GM19372 (cell line): ENCODE results near the gene ZNF462.

Experiments
- ATAC-seq: cut with Tn5 transposase; IDR thresholded peaks from one replicate; pipeline ENCODE4 v1.9.1; 2021; ENCODE audit warnings: mild to moderate bottlenecking, low read depth, moderate library complexity; ENCODE audit not compliant: unreplicated experiment

Gene ZNF462

GRCh38 chr9:106860721-106861639 is 2.0 kb upstream of the ZNF462 start:
- no peak for ATAC-seq

GRCh38 chr9:106861640-106862109 is 1.3 kb upstream of the ZNF462 start:
- ATAC-seq = no peak

- no peak for ATAC-seq
These were observed 701 bp upstream of the ZNF462 start for GRCh38 chr9:106862110-106862820.

DNA sequence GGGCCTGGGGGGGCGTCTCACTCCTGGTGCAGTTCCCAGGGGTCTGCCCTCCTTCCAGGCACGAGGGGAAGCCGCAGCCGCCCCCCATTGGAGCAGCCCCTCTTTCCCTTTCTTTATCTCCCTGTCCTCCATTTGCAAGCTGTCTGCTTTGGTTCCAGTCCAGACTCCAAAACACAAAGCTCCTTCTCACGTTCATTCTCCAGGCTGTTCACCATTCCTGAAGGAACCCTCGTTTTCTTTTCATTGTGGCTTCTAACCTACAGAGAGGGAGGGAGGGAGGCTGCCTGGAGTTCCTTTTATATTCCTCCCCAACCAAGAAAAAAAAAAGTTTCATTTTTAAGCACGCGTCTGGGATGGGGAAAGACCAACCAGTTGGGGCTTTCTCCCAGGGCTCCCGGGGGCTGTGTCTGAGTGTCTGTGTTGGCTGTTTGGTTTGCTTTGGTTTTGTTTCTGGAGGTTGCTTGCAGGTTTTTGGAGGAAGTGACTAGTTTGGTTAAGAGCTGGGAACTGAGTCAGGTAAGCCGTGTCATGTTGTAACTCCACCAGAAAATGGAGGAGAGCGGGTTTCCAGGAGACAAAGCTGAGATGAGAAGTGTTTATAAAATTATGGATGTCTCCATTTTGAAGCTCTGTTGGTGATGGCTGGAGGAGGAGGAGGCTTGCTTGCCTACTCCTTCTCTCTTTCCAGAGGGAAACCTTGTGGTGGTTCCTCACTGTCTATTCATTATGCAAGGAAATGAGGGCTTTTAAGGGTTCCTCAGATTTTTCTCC is 1.6 kb downstream of the ZNF462 start:
- ATAC-seq = no peak

- no peak for ATAC-seq
These were observed 3.3 kb downstream of the ZNF462 start for GRCh38 chr9:106866243-106866642.

DNA sequence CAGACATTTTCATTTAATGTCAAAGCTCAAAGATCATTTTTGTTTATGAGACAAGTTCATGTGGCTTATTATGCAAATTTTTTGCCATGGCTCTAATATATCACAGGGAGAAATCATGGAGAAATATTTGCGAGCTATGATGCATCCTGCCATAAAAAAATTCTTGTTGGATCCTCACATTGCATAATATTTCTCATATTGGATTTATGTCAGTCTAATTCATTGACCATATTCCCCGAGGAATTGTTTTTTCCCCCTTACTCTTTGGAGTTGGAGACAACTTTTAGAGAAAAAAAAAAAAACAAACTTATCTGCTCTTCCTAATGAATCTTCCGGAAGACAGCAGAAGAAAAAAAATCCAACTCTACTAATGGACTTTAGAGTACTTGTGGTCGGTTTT is 4.3 kb downstream of the ZNF462 start:
- no peak for ATAC-seq

DNA sequence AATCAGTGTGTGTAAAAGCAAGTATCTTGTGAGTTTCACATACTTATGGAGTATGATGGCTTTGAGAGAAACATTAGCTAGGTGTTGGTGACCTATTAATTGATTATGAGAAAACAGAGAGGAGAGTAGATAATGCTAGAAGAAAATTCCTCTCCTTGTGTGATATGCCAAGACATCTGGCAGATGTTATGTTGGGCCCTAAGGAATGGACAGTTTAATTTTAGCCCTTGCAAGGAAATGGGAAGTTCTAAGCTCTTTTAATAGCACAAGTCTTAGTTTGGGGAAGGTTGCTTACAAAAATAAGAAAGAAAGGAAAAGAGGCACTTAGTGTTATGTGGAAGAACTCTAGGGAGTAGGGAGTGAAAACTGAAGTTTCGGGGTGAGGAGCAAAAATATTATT is 5.1 kb downstream of the ZNF462 start:
- ATAC-seq = no peak

DNA sequence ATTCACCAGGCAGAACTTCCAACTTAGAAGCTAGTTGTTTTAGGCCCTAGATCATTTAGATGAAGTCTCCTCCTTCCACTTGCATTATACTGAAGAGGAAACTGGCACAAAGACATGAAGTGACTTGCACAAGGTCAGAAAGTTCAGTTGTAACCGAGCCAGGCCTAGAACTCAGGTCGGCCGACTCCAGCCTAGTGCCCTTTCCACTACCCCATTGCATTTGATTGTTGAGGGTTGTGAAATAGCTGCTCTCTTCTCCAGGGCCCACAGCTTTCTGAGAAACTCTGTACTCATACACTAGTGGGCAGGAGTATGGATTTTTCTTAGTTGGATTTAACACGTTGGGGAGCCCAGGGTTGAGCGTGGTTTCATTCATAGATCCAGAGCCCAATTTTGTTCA is 5.6 kb downstream of the ZNF462 start:
- ATAC-seq = no peak

DNA sequence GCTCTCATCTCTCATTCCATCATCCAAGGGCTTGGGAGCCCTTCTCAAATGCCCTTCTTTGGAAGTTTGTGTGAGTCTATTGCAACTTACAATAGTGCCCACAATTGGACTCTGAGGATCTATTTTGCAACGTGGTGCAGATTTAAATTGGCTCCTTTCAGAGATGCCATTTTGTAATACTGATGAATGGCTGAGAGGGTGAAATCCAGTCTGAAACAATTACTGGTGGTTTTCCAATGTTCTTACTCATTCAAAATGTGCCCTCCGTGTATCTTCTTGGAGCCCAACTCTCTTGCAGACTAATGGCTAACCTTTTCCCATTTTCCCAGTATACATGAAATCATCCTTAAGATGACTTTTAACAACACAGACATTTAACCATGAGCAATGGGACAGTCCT is 6.1 kb downstream of the ZNF462 start:
- no peak for ATAC-seq

- no peak for ATAC-seq
These were observed 6.5 kb downstream of the ZNF462 start for GRCh38 chr9:106869458-106869857.

DNA sequence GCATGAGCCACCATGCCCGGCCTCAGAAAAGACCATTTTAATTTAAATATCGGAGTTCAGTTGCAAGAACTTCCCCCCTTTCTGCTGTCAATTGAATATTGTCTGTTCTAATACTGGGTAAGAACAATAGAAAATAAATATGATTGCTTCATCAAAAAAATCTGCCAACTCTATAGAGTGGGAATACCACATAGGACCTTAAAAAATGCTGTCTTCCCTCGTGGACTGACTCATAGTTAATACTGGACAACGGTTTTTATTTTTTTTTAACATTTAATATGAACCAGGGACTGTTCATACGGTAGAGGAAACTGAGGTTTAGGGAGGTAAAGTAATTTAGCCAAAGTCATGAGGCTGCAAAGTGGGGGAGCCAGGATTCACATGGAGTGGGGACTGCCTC is 9.7 kb downstream of the ZNF462 start:
- ATAC-seq = no peak

GRCh38 chr9:106874031-106874430 is 11.1 kb downstream of the ZNF462 start:
- no peak for ATAC-seq

DNA sequence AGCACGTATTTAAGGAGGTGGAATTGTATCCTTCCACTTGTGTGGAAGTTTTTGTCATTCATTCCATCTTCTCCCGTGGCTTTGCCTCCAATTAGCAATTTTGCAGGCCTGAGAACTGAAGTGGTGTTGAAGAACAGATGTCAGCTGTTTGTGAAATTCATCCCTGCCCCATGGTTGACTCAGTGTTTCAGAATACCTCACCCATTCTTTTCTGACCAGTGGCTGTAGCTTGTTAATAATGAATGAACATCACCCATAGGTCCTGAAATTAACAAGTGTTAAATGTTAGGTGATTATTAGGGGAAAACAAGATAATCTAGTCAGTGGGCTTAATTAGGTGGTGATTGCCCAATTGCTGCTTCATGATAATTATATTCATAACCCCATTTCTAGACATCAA is 11.7 kb downstream of the ZNF462 start:
- ATAC-seq = no peak

GRCh38 chr9:106875529-106875928 is 12.6 kb downstream of the ZNF462 start:
- no peak for ATAC-seq

DNA sequence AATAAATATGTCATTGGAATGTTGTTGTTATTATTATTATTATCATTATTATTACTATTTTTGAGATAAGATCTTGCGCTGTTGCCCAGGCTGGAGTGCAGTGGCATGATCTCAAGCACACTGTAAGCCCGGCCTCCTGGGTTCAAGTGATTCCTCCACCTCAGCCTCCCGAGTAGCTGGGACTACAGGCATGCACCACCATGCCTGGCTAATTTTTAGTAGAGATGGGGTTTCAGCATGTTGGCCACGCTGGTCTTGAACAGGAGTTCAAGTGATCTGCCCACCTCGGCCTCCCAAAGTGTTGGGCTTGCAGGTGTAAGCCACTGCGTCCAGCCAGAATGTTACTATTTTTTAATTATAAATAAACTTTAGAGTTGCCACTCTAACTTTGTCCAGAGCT is 14.4 kb downstream of the ZNF462 start:
- ATAC-seq = no peak

DNA sequence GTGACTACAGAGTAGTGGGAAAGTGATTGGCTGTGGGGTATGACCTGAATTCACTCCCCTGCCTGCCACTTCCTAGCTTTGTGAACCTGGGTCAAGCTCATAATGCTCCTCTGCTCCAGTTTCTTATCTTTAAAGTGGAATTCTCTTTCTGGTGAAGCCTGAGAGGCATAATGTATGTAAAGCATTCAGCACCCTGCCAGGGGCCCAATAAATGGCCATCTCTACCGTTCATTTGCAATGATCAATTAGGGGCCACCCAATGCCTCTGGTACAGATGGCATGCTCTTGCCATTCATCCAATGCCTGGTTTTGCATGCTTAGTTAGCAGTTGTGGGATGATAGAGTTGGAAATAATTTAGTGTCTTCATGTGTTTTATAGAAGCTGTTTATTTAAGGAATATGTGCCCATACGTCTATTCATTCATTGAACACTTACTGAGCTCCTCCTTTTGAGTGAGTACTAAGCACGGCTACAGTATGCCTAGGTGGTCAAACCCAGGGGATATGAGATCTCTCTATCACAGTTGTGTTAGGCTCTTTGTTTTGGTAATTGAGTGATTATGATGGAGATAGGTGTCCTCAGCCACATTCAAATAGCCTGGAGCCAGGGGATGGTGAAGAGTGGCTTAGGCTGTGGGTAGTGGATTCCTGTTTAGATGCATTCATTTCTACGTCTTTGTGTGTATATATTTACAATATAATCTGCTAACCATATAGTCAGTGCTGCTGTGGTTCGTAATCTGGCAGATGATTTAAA is 15.3 kb downstream of the ZNF462 start:
- ATAC-seq = no peak

DNA sequence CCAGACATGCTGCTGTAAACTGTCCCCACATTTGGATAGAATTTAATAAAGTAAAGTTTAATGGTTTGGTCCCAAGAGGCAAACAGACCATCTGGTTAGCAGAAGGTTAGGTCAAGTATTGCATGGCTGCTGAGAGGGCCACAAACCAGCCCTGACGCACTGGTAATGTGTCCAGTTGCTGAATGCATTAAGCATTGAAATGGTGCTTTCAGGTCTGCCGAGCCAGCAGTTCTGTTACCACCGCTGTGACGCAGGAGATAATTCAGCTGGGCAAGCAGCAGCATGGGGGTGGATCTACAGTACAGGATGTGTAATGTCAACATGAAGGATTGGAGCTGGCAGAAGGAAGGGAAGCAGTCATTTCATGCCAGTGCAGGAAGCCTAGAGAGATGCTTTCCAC is 16.0 kb downstream of the ZNF462 start:
- ATAC-seq = no peak

- no peak for ATAC-seq
These were observed 16.5 kb downstream of the ZNF462 start for GRCh38 chr9:106879439-106879882.

GRCh38 chr9:106880081-106880480 is 17.1 kb downstream of the ZNF462 start:
- ATAC-seq = no peak

DNA sequence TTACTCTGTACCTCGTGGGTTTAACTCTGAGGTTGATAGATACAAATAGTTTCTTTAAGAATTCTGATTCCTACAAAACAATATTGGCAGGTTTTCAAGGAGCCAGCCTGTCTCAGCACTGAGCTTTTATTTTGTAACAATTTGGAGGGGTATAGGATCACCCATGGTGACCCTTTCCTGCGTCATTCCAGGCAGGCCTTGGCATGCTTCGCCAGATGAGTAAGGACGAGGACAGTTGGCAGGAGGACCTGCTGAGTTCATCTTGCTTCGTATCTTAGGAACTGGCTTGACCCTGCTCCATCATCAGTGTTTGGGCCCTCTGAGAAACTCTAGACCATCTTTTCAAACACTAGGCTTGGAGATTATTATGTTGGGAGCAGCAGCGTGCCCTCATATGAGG is 17.9 kb downstream of the ZNF462 start:
- ATAC-seq = no peak
